ENCODE measurements around the gene IL21. TPM values are rescaled to one million over a fixed set of nuclear protein-coding genes. Genes with fewer than 3 reads are reported as not detected.

Gene IL21
- total RNA-seq, 1 experiment from 2014 or later, result not detected

- in situ Hi-C loops (cut with HindIII; ENCODE audit: low pct_unique_long_range_greater_than_20kb, low sequenced_read_pairs) (no loop called here), intact Hi-C loops (cut with micrococcal nuclease; ENCODE audit: unreplicated experiment) (no loop called here)
- TF ChIP-seq TCF7L2 (IDR thresholded peaks at IDR 0.05; ENCODE audit: low read depth, low read length), result no peak
- DNase-seq (ENCODE audit: low read depth, low spot score), result no peak
- Histone ChIP-seq H3K27ac (ENCODE audit: low read length) (no peak overlapping the region), H3K4me1 (ENCODE audit: control insufficient read depth, insufficient read depth, low read length) (no peaks in the 10 kb centered on the region), H3K4me3 (ENCODE audit: low read depth in 2 of 2, low read length in 2 of 2) (no peak overlapping the region), H3K36me3 (ENCODE audit: control insufficient read depth, insufficient read depth, low read length) (no peaks in the 10 kb centered on the region), H3K27me3 (ENCODE audit: control insufficient read depth, insufficient read depth, low read length) (no peaks in the 10 kb centered on the region), H3K9me3 (ENCODE audit: control insufficient read depth, insufficient read depth, low read depth, low read length) (no peaks in the 10 kb centered on the region)
- POLR2A ChIA-PET, result no interaction called here
- ATAC-seq, result no peak
- CTCF ChIA-PET, result no interaction called here
- no TSS peak for BruUV-seq (replicated peaks)
These were observed 42.4 kb upstream of the IL21 start for GRCh38 chr4:122663291-122663690.

GRCh38 chr4:122662701-122663100, 41.8 kb upstream of the IL21 start:
- Histone ChIP-seq H3K9me3 (ENCODE audit: control insufficient read depth, insufficient read depth, low read depth, low read length) (no peaks in the 10 kb centered on the region), H3K27ac (ENCODE audit: low read length) (no peak overlapping the region), H3K36me3 (ENCODE audit: control insufficient read depth, insufficient read depth, low read length) (no peaks in the 10 kb centered on the region), H3K4me3 (ENCODE audit: low read depth in 2 of 2, low read length in 2 of 2) (no peak overlapping the region), H3K27me3 (ENCODE audit: control insufficient read depth, insufficient read depth, low read length) (no peaks in the 10 kb centered on the region), H3K4me1 (ENCODE audit: control insufficient read depth, insufficient read depth, low read length) (no peaks in the 10 kb centered on the region)
- ChIA-PET POLR2A (no interaction called here), CTCF (no interaction called here)
- no peak for ATAC-seq
- TF ChIP-seq POLR2AphosphoS5 (IDR thresholded peaks at IDR 0.05; ENCODE audit: low read depth, low read length), result no peak
- no peak for TF ChIP-seq TCF7L2 (IDR thresholded peaks at IDR 0.05; ENCODE audit: low read depth, low read length)
- no peak for TF ChIP-seq CTCF (IDR thresholded peaks at IDR 0.05)
- TF ChIP-seq SIN3A (IDR thresholded peaks at IDR 0.05; ENCODE audit: borderline replicate concordance, insufficient read depth, low read depth, low read length), result no peak
- TF ChIP-seq REST (IDR thresholded peaks at IDR 0.05; ENCODE audit: insufficient read depth in 1 of 2, low read depth in 2 of 2, low read length in 1 of 2), result no peak
- in situ Hi-C loops (cut with HindIII; ENCODE audit: low pct_unique_long_range_greater_than_20kb, low sequenced_read_pairs) (no loop called here), intact Hi-C loops (cut with micrococcal nuclease; ENCODE audit: unreplicated experiment) (no loop called here)
- no TSS peak for BruUV-seq (replicated peaks)
- DNase-seq (ENCODE audit: low read depth, low spot score), result no peak

GRCh38 chr4:122661176-122662160, 40.6 kb upstream of the IL21 start:
- CTCF ChIA-PET, result no interaction called here
- intact Hi-C loops (cut with micrococcal nuclease; ENCODE audit: unreplicated experiment), result no loop called here

More at GRCh38 chr4:122661176-122662160, 40.6 kb upstream of the IL21 start:
- no peak overlapping the region for H3K4me3 ChIP-seq (ENCODE audit: low read depth in 2 of 2, low read length in 2 of 2)
- no TSS peak for BruUV-seq (replicated peaks)
- H3K9me3 ChIP-seq (ENCODE audit: control insufficient read depth, insufficient read depth, low read depth, low read length), result no peaks in the 10 kb centered on the region
- no peaks in the 10 kb centered on the region for H3K4me1 ChIP-seq (ENCODE audit: control insufficient read depth, insufficient read depth, low read length)
- POLR2A ChIA-PET, result no interaction called here
- H3K27me3 ChIP-seq (ENCODE audit: control insufficient read depth, insufficient read depth, low read length), result no peaks in the 10 kb centered on the region
- in situ Hi-C loops (cut with HindIII; ENCODE audit: low pct_unique_long_range_greater_than_20kb, low sequenced_read_pairs), result no loop called here
- ATAC-seq (no peak), DNase-seq (ENCODE audit: low read depth, low spot score) (no peak)
- no peaks in the 10 kb centered on the region for H3K36me3 ChIP-seq (ENCODE audit: control insufficient read depth, insufficient read depth, low read length)
- H3K27ac ChIP-seq (ENCODE audit: low read length), result no peak overlapping the region
- TF ChIP-seq SIN3A (IDR thresholded peaks at IDR 0.05; ENCODE audit: borderline replicate concordance, insufficient read depth, low read depth, low read length) (no peak), POLR2AphosphoS5 (IDR thresholded peaks at IDR 0.05; ENCODE audit: low read depth, low read length) (no peak), CTCF (IDR thresholded peaks at IDR 0.05) (no peak), TCF7L2 (IDR thresholded peaks at IDR 0.05; ENCODE audit: low read depth, low read length) (no peak), REST (IDR thresholded peaks at IDR 0.05; ENCODE audit: insufficient read depth in 1 of 2, low read depth in 2 of 2, low read length in 1 of 2) (no peak)
